Ramos (cell line): ENCODE measurements around the gene MAP1LC3B.

ENCODE experiments used
- in situ Hi-C: fragments of 300-500 bp; cut with MboI; formaldehyde crosslinking; loops from one replicate; pipeline ENCODE4 v1.14.3; 2022; ENCODE audit warnings: low sequenced_read_pairs; ENCODE audit not compliant: unreplicated experiment

MAP1LC3B gene

DNA sequence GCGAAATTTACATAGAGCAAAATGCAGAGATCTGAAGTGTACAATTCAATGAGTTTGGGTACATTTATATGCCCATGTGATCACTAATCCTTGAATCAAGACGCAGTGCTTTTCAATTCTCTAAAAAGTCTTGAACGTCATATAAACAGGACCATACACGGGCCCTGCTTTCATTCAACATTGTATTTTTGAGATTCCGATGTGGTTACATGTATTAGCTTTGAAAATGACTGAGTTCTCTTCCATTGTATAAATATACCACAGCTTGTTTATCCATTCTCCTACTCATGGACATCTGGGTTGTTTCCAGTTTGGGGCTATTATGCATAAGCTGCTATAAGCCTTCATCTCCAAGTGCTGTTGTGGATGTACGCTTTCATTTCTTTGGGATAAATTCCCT, 55.2 kb downstream of the MAP1LC3B start:
- in situ Hi-C loops: no loop called here

DNA sequence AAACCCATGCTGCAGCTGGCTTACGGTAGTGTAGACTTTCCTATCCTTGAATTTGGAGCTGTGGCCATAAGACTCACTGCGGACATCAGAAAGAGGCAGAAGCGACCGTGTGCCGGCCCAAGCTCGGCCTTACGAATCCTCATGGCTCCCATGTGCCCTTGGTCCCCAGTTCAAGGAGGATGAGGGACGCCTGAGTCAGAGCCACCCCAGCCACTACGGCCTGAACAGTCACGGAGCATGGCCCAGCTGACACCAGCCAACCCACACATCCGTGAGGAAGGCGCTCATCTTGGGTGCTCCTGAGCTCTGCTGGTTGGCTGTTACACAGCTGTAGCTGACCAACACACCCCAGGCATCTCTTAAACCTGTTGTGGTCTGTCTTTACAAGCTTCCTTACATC, 56.7 kb downstream of the MAP1LC3B start:
- in situ Hi-C loops: no loop called here

DNA sequence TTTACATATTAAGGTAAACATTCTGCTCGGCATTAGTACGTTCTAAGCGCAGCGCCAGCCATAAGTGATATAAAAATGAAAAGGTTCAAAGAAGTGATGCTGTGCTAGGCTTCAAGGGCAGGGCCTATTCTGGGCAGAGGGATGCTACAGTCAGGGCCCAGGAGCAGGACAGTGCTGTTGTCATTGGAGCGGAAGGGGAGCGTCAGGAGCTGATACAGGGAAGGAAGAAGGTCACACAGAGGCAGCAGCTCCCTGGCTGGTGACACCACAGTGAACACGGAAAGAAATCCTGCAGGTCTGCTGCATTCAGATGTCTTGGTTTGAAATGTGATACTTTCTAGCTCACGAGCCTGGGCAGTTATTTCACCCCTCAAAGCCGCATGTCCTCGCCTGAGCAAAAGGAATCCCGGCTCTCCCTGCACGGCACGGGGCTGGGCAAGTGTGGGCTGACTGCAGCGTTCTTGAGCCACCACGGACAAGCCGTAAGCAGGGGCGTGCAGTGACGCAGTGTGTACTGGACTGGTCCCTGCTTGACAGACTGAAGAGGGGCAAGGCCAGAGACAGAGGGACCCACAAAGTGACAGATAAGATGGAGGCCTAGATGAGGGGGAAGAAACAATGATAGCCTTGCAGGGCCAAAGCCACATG, 59.6 kb downstream of the MAP1LC3B start:
- in situ Hi-C loops: no loop called here

DNA sequence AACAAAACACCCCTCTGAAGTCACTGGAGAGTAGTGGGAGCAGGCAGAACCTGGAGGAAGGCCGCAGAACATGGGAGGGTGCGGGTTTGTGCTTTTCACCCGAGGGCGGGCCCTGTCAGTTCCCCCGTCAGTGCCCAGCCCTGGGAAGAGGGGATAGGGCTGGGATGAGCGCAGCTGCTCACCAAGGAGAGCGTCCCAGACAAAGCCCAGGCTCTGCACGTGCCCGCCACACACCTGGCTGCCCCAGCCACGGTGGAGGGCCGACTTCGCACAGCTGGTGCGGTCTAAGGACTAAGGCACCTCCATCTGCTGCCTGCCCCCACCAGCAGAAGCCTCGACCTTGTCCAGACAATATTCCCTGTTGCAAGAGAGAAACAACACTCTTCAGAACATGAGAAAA, 61.2 kb downstream of the MAP1LC3B start:
- in situ Hi-C loops: no loop called here
